ENCODE measurements around the gene MAP3K3.

The MAP3K3 gene

DNA sequence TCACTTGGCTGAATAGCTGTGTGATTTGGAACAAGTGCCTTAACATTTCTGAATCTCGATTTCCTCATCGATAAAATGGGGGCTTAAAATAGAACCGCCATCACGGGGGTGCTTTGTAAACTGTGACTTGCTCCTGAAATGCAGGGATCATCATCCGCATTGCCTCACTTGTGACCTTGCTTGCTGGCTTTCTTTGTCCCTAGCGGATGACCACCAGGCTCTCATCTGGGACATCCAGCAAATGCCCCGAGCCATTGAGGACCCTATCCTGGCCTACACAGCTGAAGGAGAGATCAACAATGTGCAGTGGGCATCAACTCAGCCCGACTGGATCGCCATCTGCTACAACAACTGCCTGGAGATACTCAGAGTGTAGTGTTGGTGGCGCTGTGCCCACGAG lies 33.4 kb upstream of the MAP3K3 start:
- Histone ChIP-seq H3K27ac (ENCODE audit: insufficient read depth in 1 of 2, low read depth in 1 of 2, low read length in 2 of 2, poor library complexity in 1 of 2, severe bottlenecking in 2 of 2) (no peak overlapping the region), H3K4me1 (ENCODE audit: control extremely low read depth in 1 of 4, control insufficient read depth in 4 of 4, insufficient read depth in 4 of 4, low read length in 3 of 4) (peaks cover 0 to 8% (median 0%) of the 10 kb centered on the region in 4 experiments), H3K9me3 (ENCODE audit: control extremely low read depth in 1 of 5, control insufficient read depth in 4 of 5, insufficient read depth in 2 of 5, low read depth in 1 of 5, low read length in 4 of 5) (no peaks in the 10 kb centered on the region), H3K27me3 (replicated peaks in 2 of 5; ENCODE audit: control insufficient read depth in 4 of 5, insufficient read depth in 5 of 5, low read length in 4 of 5) (no peaks in the 10 kb centered on the region), H3K36me3 (ENCODE audit: control insufficient read depth in 4 of 4, insufficient read depth in 4 of 4, low read length in 3 of 4) (peaks cover 39 to 83% (median 61%) of the 10 kb centered on the region in 4 experiments), H3K4me3 (ENCODE audit: control insufficient read depth in 1 of 7, extremely low read depth in 1 of 7, insufficient read depth in 4 of 7, low read depth in 2 of 7, low read length in 6 of 7) (no peak overlapping the region)
- ChIA-PET CTCF (no interaction called here), POLR2A (no interaction called here)
- 98% methylated on average over 11 of the region's 11 CpGs for WGBS (ENCODE audit: insufficient coverage)
- no peak for DNase-seq

DNA sequence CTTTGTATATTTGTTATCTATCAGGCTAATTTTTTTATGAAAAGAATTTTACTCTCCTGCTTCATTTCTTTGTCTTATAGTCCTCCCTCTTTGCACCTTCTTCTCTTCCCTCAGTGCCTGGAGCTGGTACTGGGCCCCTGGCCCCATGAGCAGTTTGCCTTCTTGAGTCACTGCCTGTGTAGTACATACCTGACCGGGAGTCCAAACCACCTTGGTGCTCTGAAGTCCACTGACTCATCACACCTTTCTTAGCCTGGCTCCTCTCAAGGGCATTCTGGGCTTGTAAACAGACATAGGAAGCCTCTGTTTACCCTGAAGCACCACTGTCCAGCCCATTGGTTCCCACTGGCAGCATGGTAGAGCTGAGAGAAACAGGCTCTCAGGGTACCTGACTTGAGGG lies 32.6 kb upstream of the MAP3K3 start:
- ChIA-PET CTCF (interaction anchor here (1.6 kb wide), 1 partner anchor 15 kb away, joined by 6 read pairs; no protein-coding TSS in a partner anchor), POLR2A (no interaction called here)
- Histone ChIP-seq H3K36me3 (ENCODE audit: control insufficient read depth in 4 of 4, insufficient read depth in 4 of 4, low read length in 3 of 4) (peaks cover 37 to 76% (median 60%) of the 10 kb centered on the region in 4 experiments), H3K9me3 (ENCODE audit: control extremely low read depth in 1 of 5, control insufficient read depth in 4 of 5, insufficient read depth in 2 of 5, low read depth in 1 of 5, low read length in 4 of 5) (no peaks in the 10 kb centered on the region), H3K4me1 (ENCODE audit: control extremely low read depth in 1 of 4, control insufficient read depth in 4 of 4, insufficient read depth in 4 of 4, low read length in 3 of 4) (peaks cover 0 to 8% (median 0%) of the 10 kb centered on the region in 4 experiments), H3K4me3 (ENCODE audit: control insufficient read depth in 1 of 7, extremely low read depth in 1 of 7, insufficient read depth in 4 of 7, low read depth in 2 of 7, low read length in 6 of 7) (no peak overlapping the region), H3K27me3 (replicated peaks in 2 of 5; ENCODE audit: control insufficient read depth in 4 of 5, insufficient read depth in 5 of 5, low read length in 4 of 5) (no peaks in the 10 kb centered on the region), H3K27ac (ENCODE audit: insufficient read depth in 1 of 2, low read depth in 1 of 2, low read length in 2 of 2, poor library complexity in 1 of 2, severe bottlenecking in 2 of 2) (no peak overlapping the region)
- DNase-seq, result no peak
- WGBS (ENCODE audit: insufficient coverage), result 100% methylated on average over 1 of the region's 1 CpG

DNA sequence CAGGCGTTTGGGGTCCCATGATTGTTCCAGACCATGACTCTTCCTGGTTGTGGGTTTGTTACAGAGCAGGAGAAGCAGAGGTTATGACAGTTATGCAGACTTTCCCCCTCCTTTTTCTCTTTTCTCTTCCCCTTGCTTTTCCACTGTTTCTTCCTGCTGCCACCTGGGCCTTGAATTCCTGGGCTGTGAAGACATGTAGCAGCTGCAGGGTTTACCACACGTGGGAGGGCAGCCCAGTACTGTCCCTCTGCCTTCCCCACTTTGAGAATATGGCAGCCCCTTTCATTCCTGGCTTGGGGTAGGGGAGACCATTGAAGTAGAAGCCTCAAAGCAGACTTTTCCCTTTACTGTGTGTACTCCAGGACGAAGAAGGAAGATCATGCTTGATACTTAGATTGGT lies 29.4 kb upstream of the MAP3K3 start:
- Histone ChIP-seq H3K27ac (ENCODE audit: insufficient read depth in 1 of 2, low read depth in 1 of 2, low read length in 2 of 2, poor library complexity in 1 of 2, severe bottlenecking in 2 of 2) (no peak overlapping the region), H3K4me3 (ENCODE audit: control insufficient read depth in 1 of 7, extremely low read depth in 1 of 7, insufficient read depth in 4 of 7, low read depth in 2 of 7, low read length in 6 of 7) (no peak overlapping the region), H3K36me3 (ENCODE audit: control insufficient read depth in 4 of 4, insufficient read depth in 4 of 4, low read length in 3 of 4) (peaks cover 25 to 54% (median 45%) of the 10 kb centered on the region in 4 experiments), H3K4me1 (ENCODE audit: control extremely low read depth in 1 of 4, control insufficient read depth in 4 of 4, insufficient read depth in 4 of 4, low read length in 3 of 4) (peaks cover 0 to 10% (median 4%) of the 10 kb centered on the region in 4 experiments), H3K27me3 (replicated peaks in 2 of 5; ENCODE audit: control insufficient read depth in 4 of 5, insufficient read depth in 5 of 5, low read length in 4 of 5) (no peaks in the 10 kb centered on the region), H3K9me3 (ENCODE audit: control extremely low read depth in 1 of 5, control insufficient read depth in 4 of 5, insufficient read depth in 2 of 5, low read depth in 1 of 5, low read length in 4 of 5) (no peaks in the 10 kb centered on the region)
- 94% methylated on average over 3 of the region's 3 CpGs for WGBS (ENCODE audit: insufficient coverage)
- ChIA-PET CTCF (interaction anchor here (0.7 to 1.6 kb wide), 5 partner anchors 9 to 65 kb away, joined by 3 to 5 read pairs (median 3); no protein-coding TSS in a partner anchor), POLR2A (interaction anchor here (0.5 kb wide), 1 partner anchor 10 kb away, joined by 3 read pairs; no protein-coding TSS in a partner anchor)
- DNase-seq, result no peak

GRCh38 chr17:63595132-63595531 lies 27.1 kb upstream of the MAP3K3 start:
- Histone ChIP-seq H3K4me3 (ENCODE audit: control insufficient read depth in 1 of 7, extremely low read depth in 1 of 7, insufficient read depth in 4 of 7, low read depth in 2 of 7, low read length in 6 of 7) (no peak overlapping the region), H3K4me1 (ENCODE audit: control extremely low read depth in 1 of 4, control insufficient read depth in 4 of 4, insufficient read depth in 4 of 4, low read length in 3 of 4) (peaks cover 0 to 13% (median 4%) of the 10 kb centered on the region in 4 experiments), H3K36me3 (ENCODE audit: control insufficient read depth in 4 of 4, insufficient read depth in 4 of 4, low read length in 3 of 4) (peaks cover 11 to 33% (median 27%) of the 10 kb centered on the region in 4 experiments), H3K9me3 (ENCODE audit: control extremely low read depth in 1 of 5, control insufficient read depth in 4 of 5, insufficient read depth in 2 of 5, low read depth in 1 of 5, low read length in 4 of 5) (no peaks in the 10 kb centered on the region), H3K27me3 (replicated peaks in 2 of 5; ENCODE audit: control insufficient read depth in 4 of 5, insufficient read depth in 5 of 5, low read length in 4 of 5) (no peaks in the 10 kb centered on the region), H3K27ac (ENCODE audit: insufficient read depth in 1 of 2, low read depth in 1 of 2, low read length in 2 of 2, poor library complexity in 1 of 2, severe bottlenecking in 2 of 2) (no peak overlapping the region)
- ChIA-PET POLR2A (no interaction called here), CTCF (no interaction called here)
- 100% methylated on average over 2 of the region's 3 CpGs for WGBS (ENCODE audit: insufficient coverage)
- DNase-seq, result no peak

DNA sequence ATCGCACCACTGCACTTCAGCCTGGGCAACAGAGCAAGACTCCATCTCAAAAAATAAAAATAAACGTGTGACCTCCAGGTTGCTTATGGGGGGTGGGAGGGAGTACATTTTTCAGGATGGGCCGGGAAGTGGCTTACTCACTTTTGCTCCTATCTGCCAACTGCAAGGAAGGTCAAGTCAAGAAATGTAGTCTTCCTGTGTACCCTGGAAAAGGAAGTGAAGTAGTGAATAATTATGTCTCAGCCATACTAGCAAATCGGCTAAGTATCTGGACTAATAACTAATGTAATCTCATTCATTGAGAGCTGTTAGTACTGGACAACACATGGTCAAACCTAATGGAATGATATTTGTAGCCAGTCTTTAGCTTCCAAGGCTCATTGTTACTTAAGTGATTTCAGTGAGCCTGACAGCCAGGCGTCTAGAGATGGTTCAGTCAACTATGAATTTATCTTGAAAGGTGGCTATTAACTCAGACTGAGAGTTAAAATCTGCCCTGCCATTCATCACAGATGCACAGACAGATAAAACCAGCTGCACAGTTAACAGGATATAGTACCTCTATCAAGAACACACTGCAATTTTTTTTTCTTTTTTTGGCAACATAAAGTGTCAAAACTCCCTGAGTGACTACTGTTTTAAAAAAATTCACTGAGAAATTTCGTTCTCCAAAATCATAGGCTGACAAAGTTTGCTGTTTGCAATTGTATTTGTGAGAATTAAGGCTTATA lies 25.2 kb upstream of the MAP3K3 start:
- no peaks in the 10 kb centered on the region for H3K9me3 ChIP-seq (ENCODE audit: control extremely low read depth in 1 of 5, control insufficient read depth in 4 of 5, insufficient read depth in 2 of 5, low read depth in 1 of 5, low read length in 4 of 5)
- ChIA-PET CTCF (interaction anchor here (0.7 to 1.8 kb wide), 3 partner anchors 15 to 169 kb away, joined by 3 to 4 read pairs (median 3); no protein-coding TSS in a partner anchor), POLR2A (no interaction called here)
- no peak overlapping the region for H3K27ac ChIP-seq (ENCODE audit: insufficient read depth in 1 of 2, low read depth in 1 of 2, low read length in 2 of 2, poor library complexity in 1 of 2, severe bottlenecking in 2 of 2)
- peaks cover 8 to 25% (median 13%) of the 10 kb centered on the region in 4 experiments for H3K4me1 ChIP-seq (ENCODE audit: control extremely low read depth in 1 of 4, control insufficient read depth in 4 of 4, insufficient read depth in 4 of 4, low read length in 3 of 4)
- WGBS (ENCODE audit: insufficient coverage), result 100% methylated on average over 1 of the region's 6 CpGs
- DNase-seq, result peak in 2 of 3 donors; percentile 49 to 64
- no peaks in the 10 kb centered on the region for H3K27me3 ChIP-seq (replicated peaks in 2 of 5; ENCODE audit: control insufficient read depth in 4 of 5, insufficient read depth in 5 of 5, low read length in 4 of 5)
- H3K36me3 ChIP-seq (ENCODE audit: control insufficient read depth in 4 of 4, insufficient read depth in 4 of 4, low read length in 3 of 4), result peaks cover 6 to 14% (median 11%) of the 10 kb centered on the region in 4 experiments
- no peak overlapping the region for H3K4me3 ChIP-seq (ENCODE audit: control insufficient read depth in 1 of 7, extremely low read depth in 1 of 7, insufficient read depth in 4 of 7, low read depth in 2 of 7, low read length in 6 of 7)

- Histone ChIP-seq H3K4me1 (ENCODE audit: control extremely low read depth in 1 of 4, control insufficient read depth in 4 of 4, insufficient read depth in 4 of 4, low read length in 3 of 4) (peaks cover 8 to 27% (median 13%) of the 10 kb centered on the region in 4 experiments), H3K36me3 (ENCODE audit: control insufficient read depth in 4 of 4, insufficient read depth in 4 of 4, low read length in 3 of 4) (peaks cover 0 to 5% (median 3%) of the 10 kb centered on the region in 4 experiments), H3K27me3 (replicated peaks in 2 of 5; ENCODE audit: control insufficient read depth in 4 of 5, insufficient read depth in 5 of 5, low read length in 4 of 5) (no peaks in the 10 kb centered on the region), H3K27ac (ENCODE audit: insufficient read depth in 1 of 2, low read depth in 1 of 2, low read length in 2 of 2, poor library complexity in 1 of 2, severe bottlenecking in 2 of 2) (no peak overlapping the region), H3K9me3 (ENCODE audit: control extremely low read depth in 1 of 5, control insufficient read depth in 4 of 5, insufficient read depth in 2 of 5, low read depth in 1 of 5, low read length in 4 of 5) (no peaks in the 10 kb centered on the region), H3K4me3 (ENCODE audit: control insufficient read depth in 1 of 7, extremely low read depth in 1 of 7, insufficient read depth in 4 of 7, low read depth in 2 of 7, low read length in 6 of 7) (no peak overlapping the region)
- no CpG with 5 or more reads among the region's 2 CpGs for WGBS (ENCODE audit: insufficient coverage)
- ChIA-PET CTCF (no interaction called here), POLR2A (no interaction called here)
- DNase-seq, result no peak
These were observed 23.9 kb upstream of the MAP3K3 start for GRCh38 chr17:63598281-63598680.

Data from common myeloid progenitor, CD34-positive (primary cell).